LNCaP clone FGC (cell line): ENCODE data around the gene PNPLA5.
"Not testable (repeated sequence)": the region's sequence is repeated elsewhere in the genome, so short reads cannot be mapped to it uniquely, and the experiment has no call there.

Source experiments
- DNase-seq: peaks from one replicate; pipeline ENCODE4 v3.0.0-alpha.2; 2011; ENCODE audit warnings: low read depth
- H3K4me3 ChIP-seq: 2 replicates; pipeline ENCODE4 v1.5.1; 2011; ENCODE audit warnings: mild to moderate bottlenecking, low read depth, low read length, control low read depth
- CTCF ChIP-seq: IDR thresholded peaks from 2 replicates; pipeline ENCODE4 v1.5.1; 2012; ENCODE audit warnings: mild to moderate bottlenecking; ENCODE audit not compliant: control insufficient read depth, insufficient read depth; ENCODE audit errors: extremely low read depth

PNPLA5 gene

GRCh38 chr22:43919106-43919973, 27.5 kb upstream of the PNPLA5 start:
- H3K4me3 ChIP-seq: no peak overlapping the region
- DNase-seq: no peak
- no peak for TF ChIP-seq CTCF

- no peak for DNase-seq
- H3K4me3 ChIP-seq: no peak overlapping the region
- TF ChIP-seq CTCF: no peak
These were observed 25.7 kb upstream of the PNPLA5 start for GRCh38 chr22:43917521-43917920.

GRCh38 chr22:43911351-43911750, 19.5 kb upstream of the PNPLA5 start:
- no peak overlapping the region for H3K4me3 ChIP-seq
- TF ChIP-seq CTCF: no peak
- no peak for DNase-seq

GRCh38 chr22:43910178-43910695, 18.4 kb upstream of the PNPLA5 start:
- no peak overlapping the region for H3K4me3 ChIP-seq
- no peak for DNase-seq
- no peak for TF ChIP-seq CTCF

GRCh38 chr22:43909708-43910107, 17.9 kb upstream of the PNPLA5 start:
- H3K4me3 ChIP-seq: no peak overlapping the region
- DNase-seq: no peak
- TF ChIP-seq CTCF: no peak

- no peak for TF ChIP-seq CTCF
- no peak overlapping the region for H3K4me3 ChIP-seq
- no peak for DNase-seq
These were observed 13.9 kb upstream of the PNPLA5 start for GRCh38 chr22:43905681-43906080.

- not testable (repeated sequence) for DNase-seq, H3K4me3 ChIP-seq
These were observed 12.6 kb upstream of the PNPLA5 start for GRCh38 chr22:43904412-43904811.

- H3K4me3 ChIP-seq: not testable (repeated sequence)
These were observed 11.2 kb upstream of the PNPLA5 start for GRCh38 chr22:43903033-43903432.

More at GRCh38 chr22:43903033-43903432, 11.2 kb upstream of the PNPLA5 start:
- not testable (repeated sequence) for DNase-seq
